ENCODE measurements around the gene PLCG2.

The PLCG2 gene

DNA sequence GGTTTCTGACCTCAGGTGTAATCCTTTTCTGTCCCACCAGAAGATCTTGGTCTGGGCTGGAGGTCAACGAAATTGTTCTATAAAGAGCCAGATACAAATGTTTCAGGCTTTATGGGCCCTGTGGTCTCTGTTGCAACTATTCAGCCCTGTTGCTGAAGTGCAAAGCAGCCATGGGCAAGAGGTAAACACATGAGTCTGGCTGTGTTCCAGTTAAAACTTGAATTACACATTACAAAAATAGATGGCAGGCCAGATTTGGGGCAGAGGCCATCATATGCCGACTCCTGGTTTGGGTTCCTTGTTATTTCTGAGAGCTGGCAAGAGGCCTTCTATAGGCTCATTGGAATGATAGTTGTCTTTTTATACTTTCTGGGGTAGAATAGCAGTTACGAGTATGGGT, 117.8 kb downstream of the PLCG2 start:
- H3K9me3 ChIP-seq (ENCODE audit: control insufficient read depth, low read length) = no peaks in the 10 kb centered on the region
- H3K27ac ChIP-seq (ENCODE audit: low read depth, low read length, severe bottlenecking) = no peak overlapping the region
- WGBS, 2 experiments (ENCODE audit: insufficient coverage in 2 of 2) = 85 to 100% methylated on average over 1 to 2 of the region's 3 CpGs
- no peak overlapping the region for H3K4me3 ChIP-seq (ENCODE audit: extremely low read depth, insufficient read depth, low read length, poor library complexity, severe bottlenecking)
- no peaks in the 10 kb centered on the region for H3K4me1 ChIP-seq (ENCODE audit: control insufficient read depth, insufficient read depth, low read length, poor library complexity, severe bottlenecking)
- no peaks in the 10 kb centered on the region for H3K36me3 ChIP-seq (ENCODE audit: control insufficient read depth, insufficient read depth, low read length)

DNA sequence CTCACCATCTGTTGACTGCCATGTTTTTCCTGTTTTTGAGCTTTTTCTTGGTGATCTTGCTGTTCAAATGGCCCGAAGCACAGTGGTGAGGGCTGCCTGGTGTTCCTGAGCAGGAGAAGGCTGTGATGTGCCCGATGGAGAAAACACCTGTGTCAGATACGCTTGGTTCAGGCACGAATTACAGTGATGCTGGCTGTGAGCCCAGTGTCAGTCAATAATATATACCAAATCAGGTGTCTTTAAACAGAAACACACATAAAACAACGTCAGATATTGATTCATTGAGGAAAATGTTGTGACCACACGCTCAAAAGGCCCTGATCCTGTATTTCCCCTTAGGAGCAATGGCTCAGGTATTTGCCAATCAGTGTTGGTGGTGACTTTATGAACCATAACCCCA, 120.5 kb downstream of the PLCG2 start:
- Histone ChIP-seq H3K4me3 (ENCODE audit: extremely low read depth, insufficient read depth, low read length, poor library complexity, severe bottlenecking) (no peak overlapping the region), H3K36me3 (ENCODE audit: control insufficient read depth, insufficient read depth, low read length) (no peaks in the 10 kb centered on the region), H3K4me1 (ENCODE audit: control insufficient read depth, insufficient read depth, low read length, poor library complexity, severe bottlenecking) (no peaks in the 10 kb centered on the region), H3K27ac (ENCODE audit: low read depth, low read length, severe bottlenecking) (no peak overlapping the region), H3K9me3 (ENCODE audit: control insufficient read depth, low read length) (no peaks in the 10 kb centered on the region)
- 89 to 97% methylated on average over 3 to 4 of the region's 6 CpGs for WGBS, 2 experiments (ENCODE audit: insufficient coverage in 2 of 2)

DNA sequence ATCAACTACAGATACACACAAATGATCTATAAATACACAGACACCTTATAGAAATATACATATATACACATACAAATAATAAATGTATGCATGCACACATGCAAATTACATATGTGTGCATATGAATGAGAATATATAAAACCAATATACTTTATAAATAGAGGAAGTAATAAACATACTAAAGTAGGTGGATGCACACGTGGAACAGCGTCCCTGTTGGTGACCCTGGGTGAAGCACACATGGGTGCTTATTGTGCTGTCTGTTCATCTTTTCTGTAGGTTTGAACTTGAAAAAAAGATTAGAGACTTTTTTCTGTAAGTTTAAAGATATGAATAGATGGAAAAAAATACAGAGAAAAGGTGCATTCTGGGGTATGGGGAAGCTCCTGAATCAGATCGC, 120.9 kb downstream of the PLCG2 start:
- Histone ChIP-seq H3K36me3 (ENCODE audit: control insufficient read depth, insufficient read depth, low read length) (no peaks in the 10 kb centered on the region), H3K9me3 (ENCODE audit: control insufficient read depth, low read length) (no peaks in the 10 kb centered on the region), H3K27ac (ENCODE audit: low read depth, low read length, severe bottlenecking) (no peak overlapping the region), H3K4me1 (ENCODE audit: control insufficient read depth, insufficient read depth, low read length, poor library complexity, severe bottlenecking) (no peaks in the 10 kb centered on the region), H3K4me3 (ENCODE audit: extremely low read depth, insufficient read depth, low read length, poor library complexity, severe bottlenecking) (no peak overlapping the region)
- 92 to 100% methylated on average over 1 to 3 of the region's 3 CpGs for WGBS, 2 experiments (ENCODE audit: insufficient coverage in 2 of 2)

DNA sequence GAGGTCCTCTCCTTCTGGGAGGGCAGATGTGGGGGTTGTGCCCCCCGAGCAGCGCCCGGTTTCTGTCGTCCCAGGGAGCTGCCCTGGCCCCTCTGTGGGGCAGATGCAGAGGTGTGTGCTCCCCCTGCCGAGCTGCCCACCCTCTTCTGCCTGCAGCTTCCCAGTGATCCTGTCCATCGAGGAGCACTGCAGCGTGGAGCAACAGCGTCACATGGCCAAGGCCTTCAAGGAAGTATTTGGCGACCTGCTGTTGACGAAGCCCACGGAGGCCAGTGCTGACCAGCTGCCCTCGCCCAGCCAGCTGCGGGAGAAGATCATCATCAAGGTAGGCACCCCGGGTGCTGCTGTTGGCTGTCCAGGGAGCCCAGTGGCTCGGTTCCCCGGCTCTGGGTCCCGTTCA, 121.4 kb downstream of the PLCG2 start:
- 92 to 96% methylated on average over 16 to 17 of the region's 17 CpGs for whole genome bisulfite sequencing, 2 experiments (ENCODE audit: insufficient coverage in 2 of 2)

DNA sequence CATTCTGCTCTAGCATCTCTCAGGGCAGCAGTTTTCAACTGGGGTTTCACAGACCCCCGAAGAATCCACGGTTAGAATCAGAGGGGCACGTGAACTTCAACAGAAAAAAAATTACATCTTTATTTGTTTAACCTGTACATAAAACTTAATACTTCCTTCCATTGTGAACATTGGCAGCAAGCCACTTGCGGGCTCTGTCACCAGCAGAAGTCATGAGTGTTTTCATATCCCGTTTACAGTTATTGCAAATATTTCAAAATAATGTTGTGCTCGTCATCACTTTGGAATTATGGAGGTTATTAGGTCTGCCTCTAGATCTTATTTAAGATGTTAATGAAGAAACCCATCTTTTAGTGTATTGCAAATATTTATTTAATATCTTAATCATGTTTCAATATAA, 122.4 kb downstream of the PLCG2 start:
- no peaks in the 10 kb centered on the region for H3K4me1 ChIP-seq (ENCODE audit: control insufficient read depth, insufficient read depth, low read length, poor library complexity, severe bottlenecking)
- H3K36me3 ChIP-seq (ENCODE audit: control insufficient read depth, insufficient read depth, low read length) = no peaks in the 10 kb centered on the region
- no peak overlapping the region for H3K27ac ChIP-seq (ENCODE audit: low read depth, low read length, severe bottlenecking)
- H3K4me3 ChIP-seq (ENCODE audit: extremely low read depth, insufficient read depth, low read length, poor library complexity, severe bottlenecking) = no peak overlapping the region
- no peaks in the 10 kb centered on the region for H3K9me3 ChIP-seq (ENCODE audit: control insufficient read depth, low read length)
- 97 to 100% methylated on average over 3 to 4 of the region's 6 CpGs for WGBS, 2 experiments (ENCODE audit: insufficient coverage in 2 of 2)

More for the DNA sequence above, 121.4 kb downstream of the PLCG2 start:
- Histone ChIP-seq H3K4me3 (ENCODE audit: extremely low read depth, insufficient read depth, low read length, poor library complexity, severe bottlenecking) (no peak overlapping the region), H3K9me3 (ENCODE audit: control insufficient read depth, low read length) (no peaks in the 10 kb centered on the region), H3K4me1 (ENCODE audit: control insufficient read depth, insufficient read depth, low read length, poor library complexity, severe bottlenecking) (no peaks in the 10 kb centered on the region), H3K36me3 (ENCODE audit: control insufficient read depth, insufficient read depth, low read length) (no peaks in the 10 kb centered on the region), H3K27ac (ENCODE audit: low read depth, low read length, severe bottlenecking) (no peak overlapping the region)

DNA sequence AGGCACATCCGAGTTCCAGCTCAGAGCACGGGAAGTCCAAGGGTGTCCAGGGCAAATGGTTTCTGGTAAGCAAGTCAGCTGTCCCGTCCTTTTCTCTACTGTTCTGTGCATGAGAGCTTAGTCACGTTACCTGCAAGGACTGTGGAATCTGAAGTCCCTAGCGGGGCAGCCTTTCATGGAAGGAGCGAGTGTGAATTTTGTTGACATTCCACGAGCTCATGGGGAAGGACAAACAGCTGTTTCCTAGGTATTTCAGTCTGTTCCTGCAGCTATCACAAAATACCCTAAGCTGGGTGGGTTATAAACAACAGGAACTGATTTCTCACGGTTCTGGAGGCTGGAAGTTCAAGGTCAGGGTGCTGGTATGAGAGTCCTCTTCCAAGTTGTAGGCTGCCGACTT, 122.9 kb downstream of the PLCG2 start:
- Histone ChIP-seq H3K4me3 (ENCODE audit: extremely low read depth, insufficient read depth, low read length, poor library complexity, severe bottlenecking) (no peak overlapping the region), H3K4me1 (ENCODE audit: control insufficient read depth, insufficient read depth, low read length, poor library complexity, severe bottlenecking) (no peaks in the 10 kb centered on the region), H3K36me3 (ENCODE audit: control insufficient read depth, insufficient read depth, low read length) (no peaks in the 10 kb centered on the region), H3K27ac (ENCODE audit: low read depth, low read length, severe bottlenecking) (no peak overlapping the region), H3K9me3 (ENCODE audit: control insufficient read depth, low read length) (no peaks in the 10 kb centered on the region)
- 85 to 88% methylated on average over 7 to 8 of the region's 9 CpGs for WGBS, 2 experiments (ENCODE audit: insufficient coverage in 2 of 2)

DNA sequence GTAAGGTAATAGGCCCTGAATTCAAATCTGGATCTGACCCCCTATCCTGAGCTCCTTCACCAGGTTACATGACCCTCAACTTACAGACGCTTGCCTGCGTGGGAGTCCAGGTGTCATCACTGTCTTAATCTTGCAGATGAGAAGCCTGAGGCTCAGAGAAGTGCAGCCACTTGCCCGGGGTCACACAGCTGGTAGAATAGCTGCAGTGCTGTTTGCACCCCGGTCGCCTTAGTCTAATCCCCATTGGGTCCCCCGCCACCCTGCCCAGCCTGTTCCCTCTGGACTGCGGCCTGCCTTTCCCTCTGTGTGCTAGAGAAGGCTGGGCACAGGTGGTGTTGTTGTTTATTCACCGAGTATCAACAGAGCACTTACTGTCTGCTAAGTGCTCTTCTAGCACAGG, 125.2 kb downstream of the PLCG2 start:
- H3K4me1 ChIP-seq (ENCODE audit: control insufficient read depth, insufficient read depth, low read length, poor library complexity, severe bottlenecking) = no peaks in the 10 kb centered on the region
- no peak overlapping the region for H3K27ac ChIP-seq (ENCODE audit: low read depth, low read length, severe bottlenecking)
- WGBS, 2 experiments (ENCODE audit: insufficient coverage in 2 of 2) = 91 to 92% methylated on average over 5 to 8 of the region's 8 CpGs
- no peaks in the 10 kb centered on the region for H3K9me3 ChIP-seq (ENCODE audit: control insufficient read depth, low read length)
- no peak overlapping the region for H3K4me3 ChIP-seq (ENCODE audit: extremely low read depth, insufficient read depth, low read length, poor library complexity, severe bottlenecking)
- no peaks in the 10 kb centered on the region for H3K36me3 ChIP-seq (ENCODE audit: control insufficient read depth, insufficient read depth, low read length)

DNA sequence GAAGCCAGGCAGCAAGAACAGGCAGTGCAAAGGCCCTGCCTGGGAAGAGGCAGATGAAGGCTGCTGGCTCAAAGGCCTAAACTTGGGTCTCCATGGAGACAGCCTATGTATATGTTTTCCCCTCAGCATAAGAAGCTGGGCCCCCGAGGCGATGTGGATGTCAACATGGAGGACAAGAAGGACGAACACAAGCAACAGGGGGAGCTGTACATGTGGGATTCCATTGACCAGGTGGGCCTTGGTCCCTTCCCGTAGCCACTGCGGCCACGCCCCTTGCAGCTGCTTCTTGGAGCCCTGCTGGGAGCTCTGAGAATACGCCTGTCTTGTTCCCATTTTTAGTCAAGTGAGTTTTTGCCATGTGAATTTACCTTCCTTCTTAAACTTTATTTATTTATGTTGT, 126.2 kb downstream of the PLCG2 start:
- Histone ChIP-seq H3K36me3 (ENCODE audit: control insufficient read depth, insufficient read depth, low read length) (no peaks in the 10 kb centered on the region), H3K27ac (ENCODE audit: low read depth, low read length, severe bottlenecking) (no peak overlapping the region), H3K9me3 (ENCODE audit: control insufficient read depth, low read length) (no peaks in the 10 kb centered on the region), H3K4me3 (ENCODE audit: extremely low read depth, insufficient read depth, low read length, poor library complexity, severe bottlenecking) (no peak overlapping the region), H3K4me1 (ENCODE audit: control insufficient read depth, insufficient read depth, low read length, poor library complexity, severe bottlenecking) (no peaks in the 10 kb centered on the region)
- WGBS, 2 experiments (ENCODE audit: insufficient coverage in 2 of 2) = 77 to 88% methylated on average over 4 to 5 of the region's 7 CpGs

DNA sequence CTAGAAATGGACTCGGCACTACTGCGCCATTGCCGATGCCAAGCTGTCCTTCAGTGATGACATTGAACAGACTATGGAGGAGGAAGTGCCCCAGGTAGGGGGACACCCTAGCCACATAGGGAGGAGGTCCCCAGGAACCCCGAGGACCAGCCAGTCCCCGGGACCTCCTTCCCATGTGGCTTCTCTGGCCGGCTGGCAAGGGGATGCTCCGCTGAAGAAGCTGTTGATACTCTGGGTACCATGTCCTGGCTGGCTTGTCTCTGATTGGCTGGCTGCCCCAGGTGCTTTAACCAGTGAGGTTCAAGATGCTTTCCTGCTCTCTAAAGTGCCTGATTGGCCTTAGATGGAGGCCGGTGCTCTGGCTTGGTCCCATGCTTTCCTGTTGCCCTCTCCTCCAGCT, 128.6 kb downstream of the PLCG2 start:
- H3K27ac ChIP-seq (ENCODE audit: low read depth, low read length, severe bottlenecking) = no peak overlapping the region
- WGBS, 2 experiments (ENCODE audit: insufficient coverage in 2 of 2) = 82 to 85% methylated on average over 8 of the region's 8 CpGs

DNA sequence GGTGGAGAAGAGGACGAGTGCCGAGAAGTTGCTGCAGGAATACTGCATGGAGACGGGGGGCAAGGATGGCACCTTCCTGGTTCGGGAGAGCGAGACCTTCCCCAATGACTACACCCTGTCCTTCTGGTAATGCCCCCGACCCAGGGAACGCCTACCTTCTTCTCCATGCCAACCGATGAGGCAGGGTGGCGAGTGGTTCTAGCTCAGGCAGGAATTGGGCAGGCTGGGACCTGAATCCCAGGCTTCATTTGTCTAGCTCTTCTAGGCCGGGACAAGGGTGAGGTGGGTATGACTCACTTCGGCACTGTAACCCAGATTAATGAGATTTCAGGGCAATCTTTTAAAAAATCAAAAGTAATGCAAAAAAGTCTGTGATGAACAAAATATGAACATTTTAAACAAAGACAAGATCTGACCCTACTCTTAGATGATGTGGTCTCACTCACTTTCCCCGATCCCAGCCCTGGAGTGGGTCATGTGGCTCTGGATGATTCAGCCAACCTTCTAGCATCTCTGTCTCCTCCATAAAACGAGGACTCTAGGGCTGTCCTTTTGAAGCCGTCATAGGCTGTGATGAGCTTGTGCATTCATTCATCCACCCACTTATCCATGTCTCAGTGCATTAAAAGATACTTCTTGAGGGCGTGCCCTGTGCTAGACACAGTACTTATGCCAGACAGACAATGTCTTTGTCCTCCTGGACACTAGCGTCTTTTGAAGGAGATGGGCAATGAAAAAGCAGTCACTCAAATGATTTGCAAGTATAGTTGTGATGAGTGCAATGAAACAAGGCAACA, 129.6 kb downstream of the PLCG2 start:
- Histone ChIP-seq H3K27ac (ENCODE audit: low read depth, low read length, severe bottlenecking) (no peak overlapping the region), H3K36me3 (ENCODE audit: control insufficient read depth, insufficient read depth, low read length) (no peaks in the 10 kb centered on the region), H3K4me1 (ENCODE audit: control insufficient read depth, insufficient read depth, low read length, poor library complexity, severe bottlenecking) (no peaks in the 10 kb centered on the region), H3K9me3 (ENCODE audit: control insufficient read depth, low read length) (no peaks in the 10 kb centered on the region), H3K4me3 (ENCODE audit: extremely low read depth, insufficient read depth, low read length, poor library complexity, severe bottlenecking) (no peak overlapping the region)
- WGBS, 2 experiments (ENCODE audit: insufficient coverage in 2 of 2) = 87 to 96% methylated on average over 12 to 14 of the region's 16 CpGs

More for the DNA sequence above, 128.6 kb downstream of the PLCG2 start:
- H3K36me3 ChIP-seq (ENCODE audit: control insufficient read depth, insufficient read depth, low read length) = no peaks in the 10 kb centered on the region
- H3K4me3 ChIP-seq (ENCODE audit: extremely low read depth, insufficient read depth, low read length, poor library complexity, severe bottlenecking) = no peak overlapping the region
- H3K9me3 ChIP-seq (ENCODE audit: control insufficient read depth, low read length) = no peaks in the 10 kb centered on the region
- no peaks in the 10 kb centered on the region for H3K4me1 ChIP-seq (ENCODE audit: control insufficient read depth, insufficient read depth, low read length, poor library complexity, severe bottlenecking)

DNA sequence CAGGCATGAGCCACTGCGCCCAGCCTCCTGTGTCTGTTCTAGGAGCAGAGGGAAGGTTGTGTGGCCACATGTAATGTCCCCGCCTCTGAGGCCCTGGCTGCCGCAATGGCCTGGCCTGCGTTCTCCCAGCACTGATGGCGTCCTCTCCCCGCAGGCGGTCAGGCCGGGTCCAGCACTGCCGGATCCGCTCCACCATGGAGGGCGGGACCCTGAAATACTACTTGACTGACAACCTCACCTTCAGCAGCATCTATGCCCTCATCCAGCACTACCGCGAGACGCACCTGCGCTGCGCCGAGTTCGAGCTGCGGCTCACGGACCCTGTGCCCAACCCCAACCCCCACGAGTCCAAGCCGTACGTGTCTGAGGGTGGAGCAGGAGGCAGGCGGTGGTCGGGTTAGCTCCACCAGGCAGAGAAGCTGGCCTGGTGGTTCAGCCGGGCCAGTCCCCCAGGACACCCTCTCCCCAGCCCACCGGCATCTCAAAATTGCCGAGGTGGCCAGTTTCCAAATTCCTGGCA, 131.3 kb downstream of the PLCG2 start:
- no peak overlapping the region for H3K4me3 ChIP-seq (ENCODE audit: extremely low read depth, insufficient read depth, low read length, poor library complexity, severe bottlenecking)
- no peaks in the 10 kb centered on the region for H3K36me3 ChIP-seq (ENCODE audit: control insufficient read depth, insufficient read depth, low read length)
- WGBS, 2 experiments (ENCODE audit: insufficient coverage in 2 of 2) = 95 to 96% methylated on average over 28 of the region's 28 CpGs
- H3K9me3 ChIP-seq (ENCODE audit: control insufficient read depth, low read length) = no peaks in the 10 kb centered on the region
- no peaks in the 10 kb centered on the region for H3K4me1 ChIP-seq (ENCODE audit: control insufficient read depth, insufficient read depth, low read length, poor library complexity, severe bottlenecking)
- no peak overlapping the region for H3K27ac ChIP-seq (ENCODE audit: low read depth, low read length, severe bottlenecking)

Measured in mesodermal cell (in vitro differentiated cells).